HepG2 (cell line): ENCODE results near the gene EFEMP2. TPM values are rescaled to one million over a fixed set of nuclear protein-coding genes. Genes with fewer than 3 reads are reported as not detected.
"Not testable (repeated sequence)": the region's sequence is repeated elsewhere in the genome, so short reads cannot be mapped to it uniquely, and the experiment has no call there.

Experiments used
- ATAC-seq: fragments of 200-7000 bp; cut with Tn5 transposase; 3 replicates; pipeline ENCODE4 v1.9.1; 2020; ENCODE audit warnings: mild to moderate bottlenecking, moderate library complexity
- BruUV-seq: library from RNA; stranded (reverse); fragments of 400-500 nt; replicated peaks from 2 replicates; lab custom pipeline; 2021; lab: Mats Ljungman, UMichigan
- CTCF ChIA-PET: fragments of 300-600 bp; formaldehyde crosslinking; extraction: SDS; loops from one replicate; lab custom pipeline; 2021; ENCODE audit warnings: low total read pairs, inconsistent platforms, low intra/inter-chr PET ratio; lab: Yijun Ruan, JAX
- POLR2A ChIA-PET: fragments of 350-600 bp; sonication (Branson Sonifier 250); formaldehyde crosslinking; loops from one replicate; lab custom pipeline; 2020; ENCODE audit warnings: antibody characterized with exemption, inconsistent platforms; lab: Yijun Ruan, JAX
- DNase-seq: peaks from one replicate; pipeline ENCODE4 v3.0.0-alpha.2; 2015; ENCODE audit warnings: low spot score
- FAIRE-seq: peaks from 3 replicates; lab custom pipeline; 2011; peaks lifted over from hg19 to GRCh38; lab: Jason Lieb, UNC
- H2AFZ ChIP-seq: one replicate; pipeline ENCODE4 v1.6.1; 2011; ENCODE audit warnings: low read length, inconsistent platforms
- H3K27ac ChIP-seq: fragments of 300-600 bp; 3 replicates; pipeline ENCODE4 v1.8.0; 2011; ENCODE audit warnings: mixed run types, mild to moderate bottlenecking, mixed read lengths, low read length, inconsistent platforms; ENCODE audit not compliant: insufficient read depth; ENCODE audit errors: extremely low read length
- H3K27me3 ChIP-seq, 2 experiments: fragments of 200-600 bp in 1 of 2; 2 replicates in 1 of 2; 3 replicates in 1 of 2; pipeline versions ENCODE4 v1.6.0 to v1.8.0; 2011; ENCODE audit warnings: low read length in 2 of 2, mild to moderate bottlenecking in 2 of 2, moderate library complexity in 2 of 2, inconsistent platforms in 1 of 2; ENCODE audit not compliant: insufficient read depth in 2 of 2, control insufficient read depth in 1 of 2
- H3K36me3 ChIP-seq, 2 experiments: fragments of 200-600 bp in 1 of 2; replicated peaks in 1 of 2; 2 replicates in 1 of 2; 3 replicates in 1 of 2; pipeline versions ENCODE4 v1.5.1 to v1.8.0; 2011; ENCODE audit warnings: low read length in 2 of 2, inconsistent platforms in 1 of 2; ENCODE audit not compliant: insufficient read depth in 2 of 2, control insufficient read depth in 1 of 2
- H3K4me1 ChIP-seq: 2 replicates; pipeline ENCODE4 v1.5.1; 2012; ENCODE audit warnings: low read length, inconsistent platforms; ENCODE audit not compliant: insufficient read depth
- H3K4me2 ChIP-seq: 2 replicates; pipeline ENCODE4 v1.6.0; 2011; ENCODE audit warnings: low read depth, low read length, inconsistent platforms
- H3K4me3 ChIP-seq, 3 experiments: fragments of 200-600 bp in 1 of 3; sonication (generic), shearing (Covaris generic) in 1 of 3; replicated peaks in 1 of 3; 2 replicates each; pipeline ENCODE4 v1.5.1; 2011 to 2016; ENCODE audit warnings: low read length in 3 of 3, inconsistent platforms in 2 of 3, low read depth in 2 of 3, mild to moderate bottlenecking in 2 of 3, control low read depth in 1 of 3, mixed read lengths in 1 of 3; ENCODE audit not compliant: insufficient read depth in 1 of 3
- H3K79me2 ChIP-seq: one replicate; pipeline ENCODE4 v1.6.1; 2011; ENCODE audit warnings: low read length, inconsistent platforms; ENCODE audit not compliant: insufficient read depth
- H3K9ac ChIP-seq: 2 replicates; pipeline ENCODE4 v1.6.0; 2011; ENCODE audit warnings: mild to moderate bottlenecking, low read depth, low read length, inconsistent platforms; ENCODE audit not compliant: insufficient read depth
- H3K9me3 ChIP-seq: 2 replicates; pipeline ENCODE4 v1.5.1; 2012; ENCODE audit warnings: mild to moderate bottlenecking, low read length
- H4K20me1 ChIP-seq: 2 replicates; pipeline ENCODE4 v1.6.0; 2011; ENCODE audit warnings: inconsistent platforms, mild to moderate bottlenecking, low read length, moderate library complexity; ENCODE audit not compliant: insufficient read depth
- BHLHE40 ChIP-seq: IDR thresholded peaks from 2 replicates; pipeline ENCODE4 v1.6.1; 2011; ENCODE audit warnings: low read length, improper control_type of control experiment
- CBFB ChIP-seq: sonication (generic); formaldehyde crosslinking; IDR thresholded peaks from 2 replicates; pipeline ENCODE4 v1.4.0; 2020; ENCODE audit warnings: missing genetic modification reagents
- HOXD1 ChIP-seq: sonication (generic); formaldehyde crosslinking; IDR thresholded peaks from 2 replicates; pipeline ENCODE4 v1.5.0; 2020; ENCODE audit warnings: missing genetic modification reagents
- IRF9 ChIP-seq: sonication (generic); formaldehyde crosslinking; IDR thresholded peaks from 2 replicates; pipeline ENCODE4 v1.8.0; 2022; ENCODE audit warnings: missing genetic modification reagents, mild to moderate bottlenecking, borderline replicate concordance
- MTF1 ChIP-seq: sonication (generic); formaldehyde crosslinking; IDR thresholded peaks from 2 replicates; pipeline ENCODE4 v1.5.0; 2020; ENCODE audit warnings: missing genetic modification reagents
- TEF ChIP-seq: sonication (generic); formaldehyde crosslinking; IDR thresholded peaks from 2 replicates; pipeline ENCODE4 v1.5.0; 2020; ENCODE audit warnings: missing genetic modification reagents
- TFAP4 ChIP-seq: sonication (generic); IDR thresholded peaks from 2 replicates; pipeline ENCODE4 v1.6.1; 2016; ENCODE audit warnings: low read depth, borderline replicate concordance
- ZFP62 ChIP-seq: sonication (generic); formaldehyde crosslinking; IDR thresholded peaks from 2 replicates; pipeline ENCODE4 v1.4.0; 2020; ENCODE audit warnings: missing genetic modification reagents
- ZNF121 ChIP-seq: sonication (generic); formaldehyde crosslinking; IDR thresholded peaks from 2 replicates; pipeline ENCODE4 v1.5.0; 2020; ENCODE audit warnings: mild to moderate bottlenecking, missing genetic modification reagents
- ZNF225 ChIP-seq: sonication (generic); formaldehyde crosslinking; IDR thresholded peaks from 2 replicates; pipeline ENCODE4 v1.4.0; 2020; ENCODE audit warnings: mild to moderate bottlenecking, missing genetic modification reagents
- ZNF33B ChIP-seq: sonication (generic); formaldehyde crosslinking; IDR thresholded peaks from 2 replicates; pipeline ENCODE4 v1.5.1; 2020; ENCODE audit warnings: mild to moderate bottlenecking, missing genetic modification reagents
- ZNF414 ChIP-seq: sonication (generic); formaldehyde crosslinking; IDR thresholded peaks from 2 replicates; pipeline ENCODE4 v1.5.0; 2020; ENCODE audit warnings: missing genetic modification reagents
- ZNF775 ChIP-seq: sonication (generic); formaldehyde crosslinking; IDR thresholded peaks from 2 replicates; pipeline ENCODE4 v1.4.0; 2020; ENCODE audit warnings: missing genetic modification reagents, mild to moderate bottlenecking, moderate library complexity, borderline replicate concordance
- ZNF83 ChIP-seq: sonication (generic); formaldehyde crosslinking; IDR thresholded peaks from 2 replicates; pipeline ENCODE4 v1.4.0; 2020; ENCODE audit warnings: missing genetic modification reagents, mild to moderate bottlenecking, borderline replicate concordance
- ZSCAN20 ChIP-seq: sonication (generic); formaldehyde crosslinking; IDR thresholded peaks from 2 replicates; pipeline ENCODE4 v1.4.0; 2020; ENCODE audit warnings: missing genetic modification reagents, mild to moderate bottlenecking, borderline replicate concordance
- WGBS: methylation state at CpG from one replicate; pipeline ENCODE4 v1.1.6; 2017; ENCODE audit warnings: low lambda C conversion rate; 5-methylcytosine and 5-hydroxymethylcytosine counted together
- in situ Hi-C: cut with HindIII; loops from 2 replicates; pipeline ENCODE4 v1.10.0; 2017; ENCODE audit warnings: low pct_unique_long_range_greater_than_20kb; ENCODE audit not compliant: extremely low pct_ligation_motif_present
- intact Hi-C: fragments of 100-400 bp; cut with micrococcal nuclease; formaldehyde crosslinking; loops from one replicate; pipeline ENCODE4 v1.10.0; 2022; ENCODE audit not compliant: unreplicated experiment
- polyA plus RNA-seq, 8 experiments: library from polyadenylated mRNA; depleted of rRNA in 3 of 8; stranded (reverse) in 7 of 8; unstranded in 1 of 8; fragments of >200 nt; fragmentation: Illumina TruSeq in 4 of 8; extraction: Trizol in 4 of 8; gene quantifications; 2 replicates each; pipeline versions ENCODE4 v1.2.1 to v1.2.3, GENCODE V29; 2011 to 2016; ENCODE audit warnings: low read depth in 4 of 8, missing spikeins in 1 of 8, mixed read lengths in 1 of 8; ENCODE audit not compliant: insufficient read depth in 1 of 8
- total RNA-seq, 5 experiments: library from RNA; depleted of rRNA; stranded (reverse); fragments of >200 nt; fragmentation: Illumina TruSeq; extraction: Trizol; gene quantifications; 2 replicates each; pipeline ENCODE4 v1.2.3, GENCODE V29; 2016; ENCODE audit warnings: low read depth in 1 of 5

The EFEMP2 gene
- total and polyA plus RNA-seq, 2 of the 13 experiments (the other 11 are each of a cell fraction or from before 2014, with no cell fraction given), result 7.4 to 29.7 TPM

- POLR2A ChIA-PET, BruUV-seq, ATAC-seq, H3K4me2 ChIP-seq, H3K36me3 ChIP-seq, H3K79me2 ChIP-seq, H3K9me3 ChIP-seq, intact Hi-C loops, H3K4me1 ChIP-seq, CTCF ChIA-PET, H3K4me3 ChIP-seq, in situ Hi-C loops, H3K27ac ChIP-seq, H2AFZ ChIP-seq, H3K9ac ChIP-seq, FAIRE-seq, DNase-seq, H4K20me1 ChIP-seq: not testable (repeated sequence)
- H3K27me3 ChIP-seq, result peaks cover 0 to 27% of the 10 kb centered on the region in 2 experiments; a peak in 1 of 5 replicates
- TF ChIP-seq ZNF775, result peak; percentile 77; the same call in 1 of the 2 replicates
These were observed 40.4 kb downstream of the EFEMP2 start for GRCh38 chr11:65832231-65832630.

- H2AFZ ChIP-seq, result no peak overlapping the region
- 24% methylated on average over 4 of the region's 4 CpGs for WGBS
- ATAC-seq (no peak), FAIRE-seq (no peak), DNase-seq (no peak)
- H3K4me3 ChIP-seq, result no peak overlapping the region
- H4K20me1 ChIP-seq, result no peaks in the 10 kb centered on the region
- peaks cover 0 to 22% of the 10 kb centered on the region in 2 experiments; a peak in 1 of 5 replicates for H3K27me3 ChIP-seq
- no peak overlapping the region for H3K9ac ChIP-seq
- H3K9me3 ChIP-seq, result no peaks in the 10 kb centered on the region
- ChIA-PET POLR2A (no interaction called here), CTCF (no interaction called here)
- H3K36me3 ChIP-seq, result no peaks in the 10 kb centered on the region
- no peak overlapping the region for H3K27ac ChIP-seq
- H3K4me2 ChIP-seq, result no peak overlapping the region
- intact Hi-C loops (no loop called here), in situ Hi-C loops (no loop called here)
- TF ChIP-seq ZNF83 (CRISPR knock-in tag), result no peak
- TF ChIP-seq ZNF121 (CRISPR knock-in tag), result no peak
- no peak for TF ChIP-seq TEF (CRISPR knock-in tag)
- TF ChIP-seq ZFP62 (CRISPR knock-in tag), result no peak
- TF ChIP-seq ZSCAN20 (CRISPR knock-in tag), result no peak
- no peak for TF ChIP-seq MTF1
- no peak for TF ChIP-seq TFAP4
- no peak for TF ChIP-seq BHLHE40
- no peak for TF ChIP-seq IRF9
- TF ChIP-seq HOXD1 (CRISPR knock-in tag), result no peak
- no peak for TF ChIP-seq ZNF414
- no peak for TF ChIP-seq CBFB
- no peak for TF ChIP-seq ZNF225 (CRISPR knock-in tag)
- no peak for TF ChIP-seq ZNF33B
- H3K79me2 ChIP-seq, result no peaks in the 10 kb centered on the region
- no TSS peak for BruUV-seq
- peaks cover 14% of the 10 kb centered on the region for H3K4me1 ChIP-seq
These were observed 43.1 kb downstream of the EFEMP2 start for GRCh38 chr11:65829459-65829858.
